Muscle of leg (tissue), 11 donors: ENCODE results near the gene KIAA0232. TPM values are rescaled to one million over a fixed set of nuclear protein-coding genes. Genes with fewer than 3 reads are reported as not detected.
"Not testable (repeated sequence)": the region's sequence is repeated elsewhere in the genome, so short reads cannot be mapped to it uniquely, and the experiment has no call there.

Source experiments
- DNase-seq: peaks from one replicate; pipeline ENCODE4 v3.0.0; 2013
- H3K27ac ChIP-seq: one replicate; pipeline ENCODE4 v1.5.1; 2013; ENCODE audit warnings: mild to moderate bottlenecking, low read length, control low read depth
- H3K27me3 ChIP-seq: one replicate; pipeline ENCODE4 v1.6.1; 2013; ENCODE audit warnings: low read length; ENCODE audit not compliant: control insufficient read depth, insufficient read depth
- H3K36me3 ChIP-seq: one replicate; pipeline ENCODE4 v1.6.1; 2013; ENCODE audit warnings: low read length; ENCODE audit not compliant: control insufficient read depth, insufficient read depth
- H3K4me1 ChIP-seq: one replicate; pipeline ENCODE4 v1.6.1; 2013; ENCODE audit warnings: low read length; ENCODE audit not compliant: control insufficient read depth, insufficient read depth
- H3K4me3 ChIP-seq: one replicate; pipeline ENCODE4 v1.5.1; 2013; ENCODE audit warnings: low read length, control low read depth
- H3K9me3 ChIP-seq: replicated peaks from 2 replicates; pipeline ENCODE4 v1.6.1; 2013; ENCODE audit warnings: low read depth, low read length; ENCODE audit not compliant: control insufficient read depth
- WGBS: methylation state at CpG from one replicate; pipeline ENCODE4 v1.1.5; 2013; ENCODE audit warnings: missing lambda C conversion rate; ENCODE audit not compliant: insufficient coverage; 5-methylcytosine and 5-hydroxymethylcytosine counted together
- polyA plus RNA-seq, 8 donors: library from polyadenylated mRNA; unstranded; fragments of 120-200 nt; gene quantifications; one replicate each; pipeline versions ENCODE4 v1.2.1 to v1.2.3, GENCODE V29; 2013; ENCODE audit warnings: inconsistent platforms in 1 of 8, low replicate concordance in 1 of 8; ENCODE audit not compliant: insufficient read length in 8 of 8, insufficient read depth in 1 of 8
- total RNA-seq: library from RNA; stranded (reverse); fragments of 120-200 nt; gene quantifications from one replicate; pipeline ENCODE4 v1.2.4, GENCODE V29; 2013

The KIAA0232 gene
- total and polyA plus RNA-seq, 9 donors: 12.3 to 23.3 (median 20.4) TPM

DNA sequence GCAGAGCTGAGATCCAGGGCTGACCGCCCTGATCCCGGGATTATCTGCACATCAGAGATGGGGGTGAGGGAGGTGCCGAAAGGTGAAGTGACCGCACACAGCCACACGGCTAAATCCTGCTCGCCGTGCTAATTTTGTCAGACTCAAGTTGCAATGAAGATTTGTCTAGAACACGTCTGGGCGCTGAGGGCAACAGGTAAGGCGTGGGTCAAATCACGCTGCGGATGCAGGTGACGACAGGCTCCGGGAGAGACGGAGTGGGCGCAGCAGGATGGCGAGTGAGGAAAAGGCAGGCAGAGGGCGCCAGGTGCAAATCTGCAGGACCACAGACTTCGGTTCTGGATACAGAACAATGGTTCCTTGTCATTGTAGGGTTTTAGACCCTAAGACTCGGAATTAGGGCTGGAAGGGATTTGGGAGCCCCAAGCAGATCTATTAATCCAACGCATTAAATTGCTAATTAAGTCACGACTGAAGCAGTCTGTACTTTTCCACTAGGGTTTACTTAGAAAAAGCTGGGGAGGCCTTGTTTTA, 125.2 kb downstream of the KIAA0232 start:
- 21% methylated on average over 18 of the region's 22 CpGs for WGBS
- Histone ChIP-seq H3K4me1 (peaks cover 35% of the 10 kb centered on the region), H3K27me3 (peaks cover 32% of the 10 kb centered on the region), H3K27ac (no peak overlapping the region), H3K9me3 (no peaks in the 10 kb centered on the region), H3K4me3 (no peak overlapping the region), H3K36me3 (no peaks in the 10 kb centered on the region)
- no peak for DNase-seq

DNA sequence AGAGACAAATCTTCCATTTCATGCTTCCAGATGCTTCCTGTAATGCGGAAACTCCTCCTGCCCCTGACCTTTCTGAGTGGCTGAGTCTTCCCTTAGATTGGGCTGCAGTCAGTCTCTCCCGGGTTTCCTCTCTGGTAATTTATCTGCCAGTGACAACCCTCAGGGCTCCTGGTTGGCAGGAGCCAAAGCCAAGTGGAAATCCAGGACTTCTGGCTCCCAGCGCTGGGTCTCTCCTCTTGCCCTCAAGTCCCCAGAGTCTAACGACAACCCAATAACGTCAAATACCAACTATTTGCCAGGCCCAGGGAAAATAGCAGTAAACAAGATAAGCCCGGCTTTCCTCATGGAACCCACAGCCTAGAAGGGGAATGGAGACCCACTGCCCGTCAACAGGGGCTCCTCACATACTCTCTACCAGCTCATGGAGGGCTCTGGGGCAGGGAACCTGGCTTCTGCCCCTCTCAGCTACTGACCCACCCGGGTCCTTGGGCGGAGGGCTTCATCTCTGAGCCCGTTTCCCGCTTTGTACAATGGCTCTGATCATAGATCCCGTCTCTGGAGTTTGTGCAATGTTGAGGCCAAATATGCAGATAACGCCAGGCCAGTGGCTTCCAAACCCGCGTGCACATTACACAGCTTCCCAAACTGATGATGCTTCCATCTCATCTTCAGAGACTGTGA, 126.0 kb downstream of the KIAA0232 start:
- Histone ChIP-seq H3K27ac (no peak overlapping the region), H3K4me3 (peak overlapping the region; percentile 86), H3K36me3 (no peaks in the 10 kb centered on the region), H3K4me1 (peaks cover 35% of the 10 kb centered on the region), H3K9me3 (no peaks in the 10 kb centered on the region), H3K27me3 (peaks cover 32% of the 10 kb centered on the region)
- WGBS: 15% methylated on average over 14 of the region's 15 CpGs
- DNase-seq: no peak

DNA sequence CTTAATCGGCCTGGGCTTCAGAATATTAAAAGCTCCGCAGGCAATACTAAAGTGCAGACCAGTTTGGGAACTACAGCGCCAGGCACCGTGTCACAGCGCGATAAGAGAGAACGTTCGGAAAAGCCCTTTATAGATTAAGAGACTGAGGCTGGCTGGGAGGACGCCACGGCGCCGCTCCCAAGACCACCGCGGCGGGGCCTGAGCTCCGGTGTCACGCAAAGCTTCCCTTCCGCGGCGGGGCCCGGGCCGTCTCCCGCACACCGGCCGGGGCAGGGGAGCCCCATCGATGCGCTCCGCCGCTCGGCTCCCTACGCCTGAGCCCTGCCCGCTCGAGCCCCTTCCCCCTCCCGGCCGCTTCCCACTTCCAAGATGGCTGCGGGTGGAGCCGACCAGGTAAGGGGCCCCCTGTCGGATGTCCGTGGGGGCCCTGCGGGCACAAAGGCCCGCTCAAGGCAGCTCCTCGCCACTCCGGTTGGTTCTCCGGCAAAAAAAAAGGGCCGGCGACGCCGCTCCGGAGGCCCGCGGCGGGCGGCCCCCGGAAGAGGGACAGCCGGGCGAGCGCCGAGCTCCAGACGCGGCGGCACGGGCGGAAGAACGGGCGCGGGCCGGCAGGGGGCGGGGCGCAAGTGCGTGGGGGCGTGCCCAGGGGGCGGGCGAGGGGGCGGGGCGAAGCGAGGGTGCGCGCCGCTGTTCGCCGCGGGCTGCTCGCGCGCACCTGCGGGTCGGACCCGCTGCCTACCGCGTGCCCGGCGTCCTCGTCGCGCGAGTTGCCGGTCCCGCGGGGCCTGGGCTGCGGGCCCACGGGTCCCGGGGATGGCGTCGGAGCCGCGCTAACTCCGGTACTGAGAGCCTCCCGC, 126.8 kb downstream of the KIAA0232 start, which contains the start of gene TBC1D14:
Gene TBC1D14 (plus strand): TSS at position 714 of the 857 bp plus-strand sequence. CDS start 13,564 bp downstream, outside the sequence.
- H3K27ac ChIP-seq: peak within 1 kb of the TSS; percentile 96
- H3K27me3 ChIP-seq: peaks cover 32% of the 10 kb centered on the region
- no peaks in the 10 kb centered on the region for H3K36me3 ChIP-seq
- DNase-seq: peak; percentile 95
- peak within 1 kb of the TSS; percentile 86 for H3K4me3 ChIP-seq
- H3K4me1 ChIP-seq: peaks cover 35% of the 10 kb centered on the region
- WGBS: under 1% methylated on average over 107 of the region's 108 CpGs
- no peaks in the 10 kb centered on the region for H3K9me3 ChIP-seq

DNA sequence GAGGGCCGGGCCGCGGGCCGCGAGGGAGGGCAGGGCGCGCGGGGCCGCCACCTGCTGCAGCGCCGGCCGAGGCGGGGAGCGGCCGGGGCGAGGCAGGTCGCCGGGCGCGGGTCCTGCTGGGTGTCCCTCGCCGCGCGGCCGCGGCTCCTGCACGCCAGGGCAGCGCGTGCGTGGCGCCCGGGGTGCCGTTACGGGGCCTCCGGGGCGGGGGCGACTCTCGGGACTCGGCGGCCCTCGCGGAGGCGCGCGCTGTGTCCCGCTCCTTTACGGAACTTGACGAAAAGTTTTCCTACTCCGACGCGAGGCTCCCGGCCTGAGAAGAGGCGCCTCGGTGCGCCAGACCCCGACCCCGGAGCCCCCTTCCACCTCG, 127.4 kb downstream of the KIAA0232 start:
- peaks cover 35% of the 10 kb centered on the region for H3K4me1 ChIP-seq
- no peaks in the 10 kb centered on the region for H3K9me3 ChIP-seq
- under 1% methylated on average over 58 of the region's 58 CpGs for WGBS
- H3K27ac ChIP-seq: no peak overlapping the region
- H3K27me3 ChIP-seq: peaks cover 32% of the 10 kb centered on the region
- DNase-seq: no peak
- H3K36me3 ChIP-seq: no peaks in the 10 kb centered on the region
- peak overlapping the region; percentile 62 for H3K4me3 ChIP-seq

DNA sequence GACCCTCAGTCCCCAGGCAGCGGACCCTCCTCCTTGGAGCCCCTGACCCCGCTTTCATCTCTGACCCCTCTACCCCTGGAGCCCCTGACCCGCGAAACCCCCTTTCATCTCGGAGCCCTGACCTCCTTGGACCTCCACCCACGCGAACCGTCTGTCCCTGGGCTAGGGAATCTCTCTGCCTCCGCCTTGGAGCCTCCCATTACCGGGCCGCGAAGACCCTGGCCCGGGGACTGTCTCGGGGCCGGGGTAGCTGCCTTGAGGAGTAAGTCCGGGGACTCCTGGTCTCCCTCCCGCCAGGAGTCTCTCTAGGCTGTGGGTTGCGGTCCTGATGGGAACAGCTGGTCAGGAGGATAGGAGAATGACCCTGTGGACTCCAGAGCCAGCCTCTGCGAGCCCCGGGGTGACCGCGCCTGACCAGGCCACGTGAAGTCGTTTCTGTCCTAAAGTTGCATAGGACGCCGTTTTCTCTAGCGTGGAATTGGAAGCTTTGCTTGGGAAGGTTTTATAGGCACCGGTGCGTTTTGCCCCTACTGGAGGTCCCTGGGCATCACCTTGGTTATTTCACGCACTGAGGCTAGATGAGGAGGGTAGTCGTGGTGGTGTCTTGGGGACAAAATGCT, 127.9 kb downstream of the KIAA0232 start:
- H3K27me3 ChIP-seq: peaks cover 32% of the 10 kb centered on the region
- no peak for DNase-seq
- peak overlapping the region; percentile 62 for H3K4me3 ChIP-seq
- H3K27ac ChIP-seq: no peak overlapping the region
- 13% methylated on average over 29 of the region's 31 CpGs for WGBS
- no peaks in the 10 kb centered on the region for H3K36me3 ChIP-seq
- no peaks in the 10 kb centered on the region for H3K9me3 ChIP-seq
- H3K4me1 ChIP-seq: peaks cover 35% of the 10 kb centered on the region

DNA sequence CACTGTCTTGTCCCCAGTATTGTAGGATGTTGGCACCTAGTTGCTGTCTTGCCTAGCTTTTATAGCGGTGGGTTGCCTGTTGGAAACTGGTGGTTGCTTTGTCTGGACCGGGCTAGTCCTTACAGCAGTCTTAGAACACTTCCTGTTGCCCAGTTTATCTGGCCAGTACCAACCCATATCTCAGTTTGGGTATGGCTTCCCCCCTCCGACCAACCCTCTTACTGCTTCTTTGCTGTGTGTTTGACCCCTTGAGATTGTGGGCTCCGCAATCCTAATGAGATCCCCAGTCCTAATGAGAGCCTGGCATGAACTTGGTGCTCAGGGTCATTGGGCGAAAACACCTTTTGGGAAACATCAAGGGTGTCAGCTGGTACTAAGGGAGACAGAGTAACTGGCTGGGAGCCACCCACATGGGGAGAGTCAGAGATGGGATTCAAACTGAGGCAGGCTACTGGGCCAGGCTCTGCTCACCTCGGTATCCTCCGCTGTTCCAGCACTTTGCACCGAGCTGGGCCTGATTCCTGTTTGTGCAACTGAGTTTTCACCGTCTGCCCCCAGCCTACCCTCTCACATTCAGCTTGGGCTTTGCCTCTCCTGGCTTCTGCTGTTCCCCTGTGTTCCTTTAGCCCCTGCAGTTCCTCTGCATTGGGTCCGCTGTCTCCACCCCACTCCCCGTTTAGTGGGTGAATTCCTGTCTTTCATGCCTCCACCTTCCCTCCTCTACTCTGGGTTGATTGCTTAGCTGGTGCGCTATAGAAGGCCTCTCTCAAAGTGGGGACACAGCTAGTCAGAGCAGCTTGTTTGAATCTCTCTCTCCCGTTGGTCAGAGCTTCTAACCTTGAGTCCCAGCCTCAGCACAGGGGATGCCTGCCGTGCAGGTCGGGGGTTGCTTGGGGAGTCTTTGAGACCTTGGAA, 128.7 kb downstream of the KIAA0232 start:
- H3K4me3 ChIP-seq: peak overlapping the region; percentile 62
- H3K36me3 ChIP-seq: no peaks in the 10 kb centered on the region
- DNase-seq: no peak
- no peak overlapping the region for H3K27ac ChIP-seq
- H3K9me3 ChIP-seq: no peaks in the 10 kb centered on the region
- H3K4me1 ChIP-seq: peaks cover 29% of the 10 kb centered on the region
- H3K27me3 ChIP-seq: peaks cover 32% of the 10 kb centered on the region
- 85% methylated on average over 8 of the region's 15 CpGs for WGBS

DNA sequence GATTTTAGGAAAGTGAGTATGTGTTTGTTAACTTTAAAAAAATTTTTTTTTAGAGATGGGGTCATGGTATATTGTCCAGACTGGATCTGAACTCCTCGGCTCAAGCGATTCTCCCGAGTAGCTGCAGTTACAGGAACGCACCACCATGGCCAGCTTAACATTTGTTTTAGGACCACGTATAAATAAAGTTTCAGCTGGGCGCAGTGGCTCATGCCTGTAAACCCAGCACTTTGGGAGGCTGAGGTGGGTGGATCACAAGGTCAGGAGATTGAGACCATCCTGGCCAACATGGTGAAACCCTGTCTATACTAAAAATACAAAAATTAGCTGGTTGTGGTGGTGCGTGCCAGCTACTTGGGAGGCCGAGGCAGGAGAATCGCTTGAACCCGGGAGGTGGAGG, 129.4 kb downstream of the KIAA0232 start:
- WGBS: no CpG with 5 or more reads among the region's 10 CpGs
- not testable (repeated sequence) for H3K27ac ChIP-seq, H3K36me3 ChIP-seq, H3K9me3 ChIP-seq, H3K4me3 ChIP-seq, DNase-seq
- Histone ChIP-seq H3K27me3 (peaks cover 28% of the 10 kb centered on the region), H3K4me1 (peaks cover 32% of the 10 kb centered on the region)

DNA sequence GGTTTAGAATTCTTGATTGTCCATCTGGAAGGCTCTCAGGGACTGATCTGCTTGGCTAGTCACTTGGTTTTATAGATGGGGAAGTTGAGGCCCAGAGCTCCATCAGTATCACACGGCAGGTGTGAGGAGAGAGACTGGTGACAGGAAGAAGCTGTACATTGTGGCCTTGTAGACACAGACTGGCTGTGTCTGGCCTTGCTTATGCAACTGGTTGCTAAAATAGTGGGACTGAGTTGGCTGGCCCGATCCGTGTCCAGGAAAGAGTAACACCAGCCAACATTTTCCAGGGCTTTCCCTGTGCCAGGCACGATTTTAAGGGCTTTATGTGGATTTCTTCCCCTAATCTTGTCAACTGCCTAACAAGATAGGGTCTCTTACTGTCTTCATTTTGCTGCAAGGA, 129.9 kb downstream of the KIAA0232 start:
- no peak overlapping the region for H3K4me3 ChIP-seq
- DNase-seq: no peak
- no peaks in the 10 kb centered on the region for H3K36me3 ChIP-seq
- H3K4me1 ChIP-seq: peaks cover 35% of the 10 kb centered on the region
- H3K27ac ChIP-seq: no peak overlapping the region
- peaks cover 23% of the 10 kb centered on the region for H3K27me3 ChIP-seq
- no peaks in the 10 kb centered on the region for H3K9me3 ChIP-seq
- WGBS: 56% methylated on average over 3 of the region's 4 CpGs

DNA sequence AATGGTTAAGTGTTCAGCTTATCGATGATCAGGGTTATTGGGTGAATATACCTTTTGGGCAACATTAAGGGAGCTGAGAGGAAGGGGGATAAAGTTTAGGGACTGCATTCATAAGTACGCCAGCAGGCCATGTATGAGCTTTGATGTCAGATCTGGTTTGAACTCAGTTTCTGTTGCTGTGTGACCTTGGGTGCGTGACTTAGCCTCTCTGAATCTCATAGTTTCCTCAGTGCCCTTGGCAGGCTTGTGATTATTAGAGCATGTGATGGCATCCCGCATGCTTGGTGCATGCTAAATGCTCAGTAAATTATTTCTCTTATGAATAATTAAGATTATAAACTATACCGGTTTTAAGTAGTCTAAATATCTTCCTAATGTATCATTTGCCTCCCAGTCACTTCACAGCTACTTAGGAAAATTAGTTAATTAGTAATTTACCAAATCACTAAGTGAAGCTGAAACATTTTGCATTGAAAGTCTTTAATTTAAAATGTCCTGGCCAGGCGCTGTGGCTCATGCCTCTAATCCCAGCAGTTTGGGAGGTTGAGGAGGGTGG, 130.9 kb downstream of the KIAA0232 start:
- H3K9me3 ChIP-seq: no peaks in the 10 kb centered on the region
- WGBS: 78% methylated on average over 1 of the region's 6 CpGs
- H3K36me3 ChIP-seq: no peaks in the 10 kb centered on the region
- no peak overlapping the region for H3K4me3 ChIP-seq
- no peak for DNase-seq
- peaks cover 18% of the 10 kb centered on the region for H3K27me3 ChIP-seq
- peaks cover 38% of the 10 kb centered on the region for H3K4me1 ChIP-seq
- no peak overlapping the region for H3K27ac ChIP-seq
